Activated naive CD4-positive, alpha-beta T cell treated with anti-CD3 and anti-CD28 coated beads for 36 hours (primary cell): ENCODE results near the gene PCED1B. TPM values are rescaled to one million over a fixed set of nuclear protein-coding genes. Genes with fewer than 3 reads are reported as not detected.
"Not testable (repeated sequence)": the region's sequence is repeated elsewhere in the genome, so short reads cannot be mapped to it uniquely, and the experiment has no call there.

Source experiments
- CTCF ChIA-PET: fragments of 350-600 bp; sonication (Branson Sonifier 250); formaldehyde crosslinking; loops from one replicate; lab custom pipeline; 2021; ENCODE audit warnings: antibody characterized with exemption; lab: Charles Lee
- DNase-seq: peaks from one replicate; pipeline ENCODE4 v3.0.0-alpha.2; 2020
- H3K27ac Mint-ChIP-seq: one replicate; pipeline ENCODE4 v1.8.0; 2021; ENCODE audit warnings: mild to moderate bottlenecking, mixed read lengths
- H3K27me3 Mint-ChIP-seq: one replicate; pipeline ENCODE4 v1.8.0; 2021; ENCODE audit warnings: low read depth, mixed read lengths
- H3K36me3 Mint-ChIP-seq: one replicate; pipeline ENCODE4 v1.8.0; 2021; ENCODE audit warnings: low read depth, mixed read lengths
- H3K4me1 Mint-ChIP-seq: one replicate; pipeline ENCODE4 v1.8.0; 2021; ENCODE audit warnings: low read depth, mixed read lengths
- H3K4me3 Mint-ChIP-seq: one replicate; pipeline ENCODE4 v1.8.0; 2021; ENCODE audit warnings: mild to moderate bottlenecking, moderate library complexity, mixed read lengths
- H3K9me3 Mint-ChIP-seq: one replicate; pipeline ENCODE4 v1.8.0; 2021; ENCODE audit warnings: mixed read lengths
- intact Hi-C: fragments of 100-400 bp; cut with micrococcal nuclease; formaldehyde crosslinking; loops from one replicate; pipeline ENCODE4 v1.15.1; 2023
- total RNA-seq, 2 experiments: library from RNA; stranded (reverse); gene quantifications; one replicate each; pipeline ENCODE4 v1.2.3, GENCODE V29; 2021

PCED1B gene
- total RNA-seq, 2 experiments from 2014 or later: 138 to 143 TPM

GRCh38 chr12:47048541-47048940 is 30.9 kb upstream of the PCED1B start:
- intact Hi-C loops: no loop called here
- no peaks in the 10 kb centered on the region for H3K4me1 Mint-ChIP-seq
- DNase-seq: no peak
- H3K4me3 Mint-ChIP-seq: no peak overlapping the region
- CTCF ChIA-PET: no interaction called here
- no peak overlapping the region for H3K27ac Mint-ChIP-seq
- peaks cover 17% of the 10 kb centered on the region for H3K9me3 Mint-ChIP-seq
- no peaks in the 10 kb centered on the region for H3K36me3 Mint-ChIP-seq
- no peaks in the 10 kb centered on the region for H3K27me3 Mint-ChIP-seq

- H3K27me3 Mint-ChIP-seq, H3K4me1 Mint-ChIP-seq, DNase-seq, intact Hi-C loops, H3K4me3 Mint-ChIP-seq, CTCF ChIA-PET, H3K27ac Mint-ChIP-seq, H3K36me3 Mint-ChIP-seq: not testable (repeated sequence)
- peaks cover 18% of the 10 kb centered on the region for H3K9me3 Mint-ChIP-seq
Observed at GRCh38 chr12:47051291-47051690, 28.1 kb upstream of the PCED1B start.

GRCh38 chr12:47052274-47052673 is 27.1 kb upstream of the PCED1B start:
- DNase-seq: no peak
- Mint-ChIP-seq H3K4me3 (no peak overlapping the region), H3K27ac (no peak overlapping the region), H3K9me3 (peaks cover 22% of the 10 kb centered on the region), H3K4me1 (no peaks in the 10 kb centered on the region), H3K27me3 (no peaks in the 10 kb centered on the region), H3K36me3 (peaks cover 2% of the 10 kb centered on the region)
- intact Hi-C loops: no loop called here
- CTCF ChIA-PET: interaction anchor here (1.0 kb wide), 1 partner anchor 18 kb away, joined by 3 read pairs; no protein-coding TSS in a partner anchor

- peaks cover 2% of the 10 kb centered on the region for H3K36me3 Mint-ChIP-seq
- intact Hi-C loops: no loop called here
- H3K4me3 Mint-ChIP-seq: no peak overlapping the region
- no peak for DNase-seq
- no peak overlapping the region for H3K27ac Mint-ChIP-seq
- H3K4me1 Mint-ChIP-seq: no peaks in the 10 kb centered on the region
- peaks cover 20% of the 10 kb centered on the region for H3K9me3 Mint-ChIP-seq
- CTCF ChIA-PET: interaction anchor here (1.4 kb wide), 1 partner anchor 16 kb away, joined by 5 read pairs; no protein-coding TSS in a partner anchor
- H3K27me3 Mint-ChIP-seq: no peaks in the 10 kb centered on the region
Observed at GRCh38 chr12:47053961-47054360, 25.5 kb upstream of the PCED1B start.

GRCh38 chr12:47054659-47055058 is 24.8 kb upstream of the PCED1B start:
- peaks cover 20% of the 10 kb centered on the region for H3K9me3 Mint-ChIP-seq
- H3K27me3 Mint-ChIP-seq: no peaks in the 10 kb centered on the region
- H3K4me1 Mint-ChIP-seq: no peaks in the 10 kb centered on the region
- CTCF ChIA-PET: interaction anchor here (0.6 to 1.2 kb wide), 4 partner anchors 15 to 405 kb away, joined by 3 read pairs; no protein-coding TSS in a partner anchor
- no peak overlapping the region for H3K27ac Mint-ChIP-seq
- no peak overlapping the region for H3K4me3 Mint-ChIP-seq
- peaks cover 2% of the 10 kb centered on the region for H3K36me3 Mint-ChIP-seq
- no peak for DNase-seq
- intact Hi-C loops: no loop called here

GRCh38 chr12:47055856-47056255 is 23.6 kb upstream of the PCED1B start:
- H3K27ac Mint-ChIP-seq, DNase-seq, H3K36me3 Mint-ChIP-seq, intact Hi-C loops, H3K27me3 Mint-ChIP-seq, H3K4me3 Mint-ChIP-seq, H3K4me1 Mint-ChIP-seq: not testable (repeated sequence)
- peaks cover 18% of the 10 kb centered on the region for H3K9me3 Mint-ChIP-seq
- CTCF ChIA-PET: interaction anchor here (1.2 kb wide), 1 partner anchor 14 kb away, joined by 3 read pairs; no protein-coding TSS in a partner anchor

GRCh38 chr12:47056944-47057343 is 22.5 kb upstream of the PCED1B start:
- H3K4me3 Mint-ChIP-seq, H3K4me1 Mint-ChIP-seq, H3K36me3 Mint-ChIP-seq, H3K27me3 Mint-ChIP-seq, intact Hi-C loops, H3K27ac Mint-ChIP-seq, DNase-seq: not testable (repeated sequence)
- CTCF ChIA-PET: interaction anchor here (0.6 kb wide), 1 partner anchor 687 kb away, joined by 3 read pairs; no protein-coding TSS in a partner anchor
- peaks cover 10% of the 10 kb centered on the region for H3K9me3 Mint-ChIP-seq

GRCh38 chr12:47058640-47059039 is 20.8 kb upstream of the PCED1B start:
- not testable (repeated sequence) for H3K9me3 Mint-ChIP-seq

GRCh38 chr12:47065546-47065945 is 13.9 kb upstream of the PCED1B start:
- H3K4me3 Mint-ChIP-seq: no peak overlapping the region
- DNase-seq: no peak
- no peaks in the 10 kb centered on the region for H3K36me3 Mint-ChIP-seq
- intact Hi-C loops: no loop called here
- H3K4me1 Mint-ChIP-seq: peaks cover 9% of the 10 kb centered on the region
- CTCF ChIA-PET: interaction anchor here (1.0 kb wide), 1 partner anchor 13 kb away, joined by 3 read pairs; no protein-coding TSS in a partner anchor
- H3K27ac Mint-ChIP-seq: no peak overlapping the region
- H3K9me3 Mint-ChIP-seq: no peaks in the 10 kb centered on the region
- H3K27me3 Mint-ChIP-seq: no peaks in the 10 kb centered on the region

More at GRCh38 chr12:47058640-47059039, 20.8 kb upstream of the PCED1B start:
- intact Hi-C loops, H3K36me3 Mint-ChIP-seq, H3K4me1 Mint-ChIP-seq, DNase-seq, H3K27ac Mint-ChIP-seq, CTCF ChIA-PET, H3K4me3 Mint-ChIP-seq, H3K27me3 Mint-ChIP-seq: not testable (repeated sequence)

- Mint-ChIP-seq H3K27me3 (no peaks in the 10 kb centered on the region), H3K4me3 (no peak overlapping the region), H3K27ac (no peak overlapping the region), H3K4me1 (peaks cover 9% of the 10 kb centered on the region), H3K36me3 (no peaks in the 10 kb centered on the region), H3K9me3 (no peaks in the 10 kb centered on the region)
- intact Hi-C loops: no loop called here
- no peak for DNase-seq
- CTCF ChIA-PET: interaction anchor here (0.6 to 1.2 kb wide), 5 partner anchors 12 to 604 kb away, joined by 3 to 4 read pairs (median 3); no protein-coding TSS in a partner anchor
Observed at GRCh38 chr12:47066278-47067025, 13.0 kb upstream of the PCED1B start.

- H3K27me3 Mint-ChIP-seq: no peaks in the 10 kb centered on the region
- H3K27ac Mint-ChIP-seq: no peak overlapping the region
- intact Hi-C loops: no loop called here
- no peak overlapping the region for H3K4me3 Mint-ChIP-seq
- no peaks in the 10 kb centered on the region for H3K9me3 Mint-ChIP-seq
- H3K36me3 Mint-ChIP-seq: no peaks in the 10 kb centered on the region
- CTCF ChIA-PET: interaction anchor here (0.9 to 5.8 kb wide), 3 partner anchors 25 to 126 kb away, joined by 3 to 46 read pairs (median 3); no protein-coding TSS in a partner anchor
- peaks cover 9% of the 10 kb centered on the region for H3K4me1 Mint-ChIP-seq
- DNase-seq: peak; percentile 30
Observed at GRCh38 chr12:47067176-47067575, 12.2 kb upstream of the PCED1B start.

- CTCF ChIA-PET: interaction anchor here (5.8 kb wide), 1 partner anchor 35 kb away, joined by 46 read pairs; no protein-coding TSS in a partner anchor
- no peak overlapping the region for H3K4me3 Mint-ChIP-seq
- no peaks in the 10 kb centered on the region for H3K36me3 Mint-ChIP-seq
- H3K9me3 Mint-ChIP-seq: no peaks in the 10 kb centered on the region
- H3K27ac Mint-ChIP-seq: no peak overlapping the region
- DNase-seq: no peak
- no peaks in the 10 kb centered on the region for H3K27me3 Mint-ChIP-seq
- peaks cover 9% of the 10 kb centered on the region for H3K4me1 Mint-ChIP-seq
- intact Hi-C loops: no loop called here
Observed at GRCh38 chr12:47067771-47068431, 11.5 kb upstream of the PCED1B start.
